DMS79 (cell line): ENCODE measurements around the gene MAD1L1.
A peak's percentile ranks its signal among the peaks of the same experiment; 100 is the strongest.
"Not testable (repeated sequence)": the region's sequence is repeated elsewhere in the genome, so short reads cannot be mapped to it uniquely, and the experiment has no call there.

Experiments
- DNase-seq: peaks from one replicate; lab custom pipeline; 2025; lab: John Stamatoyannopoulos, UW

The MAD1L1 gene

DNA sequence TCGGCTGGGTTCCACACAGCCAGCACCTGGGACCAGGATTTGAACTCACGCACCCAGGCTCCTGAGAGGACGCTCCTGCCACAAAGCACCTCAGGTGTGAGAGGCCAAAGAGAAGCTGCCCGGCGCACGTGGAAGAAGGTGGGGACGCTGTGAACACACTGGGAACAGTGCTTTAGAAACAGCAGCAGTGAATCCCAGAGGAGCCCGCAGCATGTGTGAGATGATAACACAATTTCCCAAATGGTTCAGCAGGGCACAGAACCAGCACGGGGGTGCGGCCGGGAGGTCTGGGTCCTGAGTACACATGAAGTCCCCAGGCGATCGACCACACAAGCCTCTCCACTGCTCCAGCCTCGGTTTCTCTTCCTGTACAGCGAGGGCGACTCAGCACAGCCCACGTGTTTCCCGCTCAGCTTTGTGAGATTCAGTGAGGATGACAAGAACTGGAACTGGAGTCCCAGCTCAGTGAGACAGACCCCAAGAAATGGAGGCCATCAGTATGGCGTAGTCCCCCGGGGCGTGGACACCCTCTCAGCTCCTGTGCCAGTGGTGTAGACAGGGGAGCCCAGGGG, 188.3 kb downstream of the MAD1L1 start:
- DNase-seq, result no peak

DNA sequence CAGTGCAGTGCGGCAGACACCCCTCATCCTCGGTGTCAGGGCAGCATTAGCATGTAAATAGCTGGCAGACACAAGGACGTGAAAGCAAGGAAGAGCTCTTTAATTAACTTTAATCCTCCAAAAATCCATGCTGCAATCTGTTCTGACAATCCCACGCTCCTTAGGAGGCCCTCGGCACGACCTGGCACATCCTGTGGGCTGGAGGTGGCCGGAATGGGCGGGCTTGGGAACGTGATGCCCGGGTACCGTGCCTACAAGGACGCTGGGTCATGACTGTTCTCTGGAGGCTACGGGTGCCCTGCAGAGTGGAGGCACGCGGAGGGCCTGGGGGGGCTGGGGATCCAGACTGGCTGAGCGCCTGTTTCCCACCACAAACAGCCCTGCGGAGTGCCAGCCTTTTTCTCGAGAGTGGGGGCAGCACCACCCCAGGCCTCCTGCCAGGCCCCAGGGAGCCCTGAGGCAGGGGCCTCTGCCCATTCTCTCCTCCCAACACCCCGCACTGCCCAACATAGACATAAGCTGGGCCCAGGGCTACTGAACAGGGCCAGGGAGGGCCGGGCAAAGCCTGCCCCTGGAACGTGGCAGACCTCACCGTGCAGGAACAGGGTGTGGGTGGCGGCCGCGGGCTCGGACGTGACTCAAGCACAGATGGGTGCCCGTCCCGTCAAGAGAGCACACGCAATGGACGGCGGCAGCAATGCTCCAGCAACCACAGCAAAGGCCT, 189.3 kb downstream of the MAD1L1 start:
- no peak for DNase-seq

DNA sequence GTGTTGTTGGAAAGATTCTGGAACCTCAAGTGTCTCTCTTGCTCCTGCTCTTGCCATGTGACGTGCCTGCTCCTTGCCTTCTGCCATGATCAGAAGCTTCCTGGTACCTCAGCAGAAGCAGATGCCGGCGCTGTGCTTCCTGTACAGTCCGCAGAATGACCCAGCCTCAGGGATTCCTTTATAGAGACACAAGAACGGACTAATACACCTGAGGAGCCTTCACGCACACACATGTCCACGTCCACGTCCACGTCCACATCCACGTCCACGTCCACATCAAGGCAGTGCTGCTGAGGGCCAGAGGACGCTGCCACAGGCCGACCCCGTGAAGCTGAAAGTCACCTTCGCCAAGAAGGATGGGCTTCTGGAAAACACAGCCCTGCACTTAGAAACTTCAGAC, 190.1 kb downstream of the MAD1L1 start:
- no peak for DNase-seq

DNA sequence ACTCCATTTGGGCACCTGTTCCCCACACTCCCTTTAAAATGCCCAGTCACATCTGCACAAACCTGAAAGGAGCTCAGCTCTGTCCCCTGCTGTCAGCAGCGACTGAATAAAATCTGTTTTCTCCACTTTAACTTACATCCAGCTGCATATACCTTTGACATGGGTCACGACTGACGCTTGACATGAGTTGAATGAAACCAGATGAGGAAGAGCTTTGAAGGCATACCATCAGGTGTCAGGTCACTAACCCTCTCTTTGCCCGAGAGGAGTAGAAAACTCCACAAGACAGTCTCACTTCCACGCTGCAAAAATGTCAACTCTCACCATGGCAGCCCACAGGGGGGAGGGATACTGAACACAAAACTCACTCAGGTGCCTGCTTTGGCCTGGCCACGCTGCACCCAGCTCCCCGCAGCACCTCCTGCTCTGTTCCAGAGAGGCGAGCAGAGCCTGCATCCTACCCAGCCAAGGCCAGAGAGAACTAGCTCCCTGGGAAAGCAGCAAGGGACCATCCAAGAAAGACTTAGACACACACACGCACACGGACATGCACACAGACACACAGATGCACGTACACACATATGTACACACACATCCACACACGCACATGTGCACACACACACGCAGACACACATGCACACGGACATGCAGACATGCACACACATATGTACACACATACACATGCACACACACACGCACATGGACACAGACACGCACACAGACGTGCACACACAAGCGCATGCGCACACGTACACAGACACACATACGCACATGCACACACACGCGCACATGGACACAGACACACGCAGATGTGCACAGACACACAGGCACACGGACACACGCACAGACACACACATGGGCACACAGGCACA, 191.0 kb downstream of the MAD1L1 start:
- DNase-seq, result no peak

DNA sequence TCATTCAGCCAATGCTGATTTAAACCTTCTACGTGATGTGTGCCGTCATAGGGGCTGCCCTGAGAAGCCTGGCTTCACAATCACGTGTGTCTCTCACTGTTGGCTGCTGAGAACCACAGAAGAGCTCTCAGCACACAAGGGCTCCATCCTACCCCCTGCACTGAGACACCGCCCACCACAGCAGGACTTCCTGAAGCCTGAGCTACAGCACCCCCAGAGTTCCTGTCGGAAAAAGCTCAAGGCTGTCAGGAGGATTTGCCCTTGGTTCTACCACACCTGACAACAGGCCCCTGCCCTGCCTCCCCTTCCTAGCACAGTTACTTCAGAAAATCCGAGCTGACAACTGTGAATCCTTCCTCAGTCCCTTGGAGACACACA, 191.9 kb downstream of the MAD1L1 start:
- no peak for DNase-seq

DNA sequence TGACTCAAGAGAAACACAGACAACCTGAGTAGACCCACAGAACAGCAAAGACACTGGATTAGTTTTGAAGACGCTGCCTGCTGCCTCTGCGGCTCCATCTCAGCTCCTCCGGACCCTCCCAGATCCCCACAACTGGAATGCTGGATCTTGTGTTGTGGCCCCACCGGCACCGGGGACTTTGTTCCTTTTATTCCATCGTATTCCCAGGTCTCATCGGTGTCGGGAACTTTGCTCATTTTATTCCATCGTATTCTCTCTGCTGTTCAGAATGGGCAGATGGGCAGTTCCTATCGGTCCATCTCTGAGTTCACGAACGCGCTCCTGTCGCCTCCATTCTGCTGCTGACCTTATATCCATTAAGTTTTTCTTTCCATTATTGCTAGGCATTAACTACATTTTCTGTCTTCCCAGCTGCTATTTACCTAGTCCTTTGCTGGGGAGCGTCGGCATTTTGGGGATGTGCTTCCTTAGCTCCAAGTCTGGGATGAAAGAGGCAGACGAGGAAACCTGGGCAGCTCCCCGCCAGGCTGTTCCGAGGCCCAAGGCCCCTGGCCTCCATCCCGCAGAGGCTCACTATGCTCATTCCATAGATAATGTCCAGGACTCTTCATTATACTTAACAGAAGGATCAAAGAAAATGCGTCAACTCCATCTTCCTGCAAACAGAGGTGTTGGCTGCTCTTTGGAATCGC, 192.4 kb downstream of the MAD1L1 start:
- DNase-seq, result no peak

DNA sequence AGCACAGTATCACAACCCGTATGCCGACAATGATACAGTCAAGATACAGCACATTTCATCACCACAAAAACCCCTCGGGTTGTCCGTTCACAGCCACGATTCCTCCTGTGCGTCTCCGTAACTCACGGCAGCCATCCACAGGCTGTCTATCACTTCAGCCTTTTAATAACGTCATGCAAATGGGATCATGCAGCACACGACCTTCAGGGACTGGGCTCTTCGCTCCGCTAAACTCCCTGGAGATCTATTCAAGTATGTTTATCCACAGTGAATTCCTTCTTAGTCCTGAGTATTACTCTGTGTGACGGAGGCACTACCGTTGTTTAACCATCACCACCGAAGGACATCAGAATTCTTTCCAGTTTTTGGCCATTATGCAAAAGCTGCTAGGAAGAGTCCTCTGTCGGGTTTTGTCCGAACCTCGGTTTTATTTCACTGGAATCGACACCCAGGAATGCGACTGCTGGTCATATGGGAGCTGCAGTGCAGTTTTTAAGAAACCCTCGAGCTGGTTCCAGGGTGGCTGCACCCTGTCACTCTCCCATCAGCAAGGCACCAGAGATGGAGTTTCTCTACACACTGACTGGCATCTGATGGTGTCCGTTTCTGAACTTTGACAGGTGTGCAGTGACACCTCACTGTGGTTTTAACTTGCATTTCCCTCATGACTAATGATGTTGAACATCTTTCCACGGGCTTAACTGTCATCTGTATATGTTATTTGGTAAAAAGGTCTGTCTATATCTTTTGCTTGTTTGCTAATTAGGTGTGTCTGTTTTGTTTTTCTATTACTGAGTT, 193.6 kb downstream of the MAD1L1 start:
- DNase-seq, result no peak

DNA sequence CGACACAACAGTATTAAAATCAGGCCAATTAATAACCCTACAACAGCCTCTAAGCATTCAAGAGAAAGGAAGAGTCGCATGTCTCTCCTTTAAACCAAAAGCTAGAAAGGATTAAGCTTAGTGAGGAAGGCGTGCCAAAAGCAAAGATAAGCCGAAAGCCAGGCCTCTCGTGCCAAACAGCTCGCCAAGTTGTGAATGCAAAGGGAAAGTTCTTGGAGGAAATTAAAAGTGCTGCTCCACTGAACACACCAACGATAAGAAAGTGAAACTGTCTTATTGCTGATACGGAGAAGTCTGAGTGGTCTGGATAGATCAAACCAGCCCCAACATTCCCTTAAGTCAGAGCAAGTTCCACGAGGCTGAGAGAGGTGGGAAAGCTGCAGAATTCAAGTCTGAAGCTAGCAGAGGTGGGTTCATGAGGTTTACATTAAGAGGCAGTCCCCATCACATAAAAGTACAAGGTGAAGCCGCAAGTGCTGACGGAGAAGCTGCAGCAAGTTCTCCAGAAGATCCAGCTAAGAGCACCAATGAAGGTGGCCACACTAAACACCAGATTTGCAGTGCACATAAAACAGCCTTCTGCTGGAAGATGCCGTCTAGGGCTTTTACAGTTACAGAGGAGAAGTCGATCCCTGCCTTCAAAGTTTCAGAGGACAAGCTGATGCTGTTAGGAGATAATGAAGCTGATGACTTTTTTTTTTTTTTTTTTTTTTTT, 194.8 kb downstream of the MAD1L1 start:
- no peak for DNase-seq

DNA sequence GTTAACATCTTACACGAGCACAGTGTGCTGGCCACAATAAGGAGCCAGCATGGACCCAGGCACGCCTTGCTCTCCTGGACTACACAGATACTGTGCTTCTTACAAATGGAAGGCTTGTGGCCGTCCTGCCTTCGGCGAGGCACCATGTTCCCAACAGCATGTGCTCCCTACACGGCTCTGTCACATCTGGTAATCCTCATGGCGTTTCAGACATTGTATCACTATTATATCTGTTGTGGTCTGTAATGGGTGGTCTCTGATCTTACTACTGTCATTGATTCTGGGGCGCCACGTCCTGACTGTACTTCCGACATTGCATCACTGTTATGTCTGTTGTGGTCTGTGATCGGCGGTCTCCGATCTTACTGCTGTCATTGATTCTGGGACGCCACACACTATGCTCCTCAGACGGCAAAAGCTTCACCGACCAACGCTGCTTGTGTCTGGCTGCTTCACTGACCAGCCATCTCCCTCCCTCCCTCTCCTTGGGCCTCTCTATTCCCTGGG, 195.4 kb downstream of the MAD1L1 start:
- no peak for DNase-seq

DNA sequence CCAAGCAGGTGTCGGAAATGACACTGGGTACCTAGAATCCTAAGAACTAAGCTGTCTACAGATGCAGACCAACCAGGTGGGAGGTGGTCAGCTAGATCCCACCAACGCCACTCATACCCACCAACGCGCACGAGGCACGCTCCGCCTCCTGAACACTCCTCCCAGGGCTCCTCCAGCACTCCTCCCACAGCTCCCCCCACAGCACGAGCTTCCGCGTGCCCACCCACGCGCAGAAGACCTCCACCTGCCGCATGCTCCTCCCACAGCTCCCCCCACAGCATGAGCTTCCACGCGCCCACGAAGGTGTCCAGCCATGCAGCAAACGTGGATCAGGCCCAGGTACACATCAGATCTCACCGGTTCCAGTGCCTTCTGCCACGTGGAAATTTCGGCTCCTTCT, 196.0 kb downstream of the MAD1L1 start:
- no peak for DNase-seq

DNA sequence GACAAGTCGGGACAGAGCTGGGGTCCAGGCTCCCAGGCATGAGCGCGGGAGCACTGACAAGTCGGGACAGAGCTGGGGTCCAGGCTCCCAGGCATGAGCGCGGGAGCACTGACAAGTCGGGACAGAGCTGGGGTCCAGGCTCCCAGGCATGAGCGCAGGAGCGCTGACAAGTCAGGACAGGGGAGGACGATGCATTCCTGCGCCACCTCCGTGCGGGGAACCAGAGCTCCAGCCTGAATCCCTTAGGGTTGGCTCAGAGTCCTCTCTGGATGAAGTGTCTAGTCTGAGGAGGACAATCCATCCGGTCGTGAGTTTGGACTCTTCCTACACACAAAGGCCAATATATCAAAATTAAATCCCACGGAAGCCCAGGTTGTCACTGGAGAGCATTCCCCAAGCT, 196.5 kb downstream of the MAD1L1 start:
- DNase-seq, result not testable (repeated sequence)

DNA sequence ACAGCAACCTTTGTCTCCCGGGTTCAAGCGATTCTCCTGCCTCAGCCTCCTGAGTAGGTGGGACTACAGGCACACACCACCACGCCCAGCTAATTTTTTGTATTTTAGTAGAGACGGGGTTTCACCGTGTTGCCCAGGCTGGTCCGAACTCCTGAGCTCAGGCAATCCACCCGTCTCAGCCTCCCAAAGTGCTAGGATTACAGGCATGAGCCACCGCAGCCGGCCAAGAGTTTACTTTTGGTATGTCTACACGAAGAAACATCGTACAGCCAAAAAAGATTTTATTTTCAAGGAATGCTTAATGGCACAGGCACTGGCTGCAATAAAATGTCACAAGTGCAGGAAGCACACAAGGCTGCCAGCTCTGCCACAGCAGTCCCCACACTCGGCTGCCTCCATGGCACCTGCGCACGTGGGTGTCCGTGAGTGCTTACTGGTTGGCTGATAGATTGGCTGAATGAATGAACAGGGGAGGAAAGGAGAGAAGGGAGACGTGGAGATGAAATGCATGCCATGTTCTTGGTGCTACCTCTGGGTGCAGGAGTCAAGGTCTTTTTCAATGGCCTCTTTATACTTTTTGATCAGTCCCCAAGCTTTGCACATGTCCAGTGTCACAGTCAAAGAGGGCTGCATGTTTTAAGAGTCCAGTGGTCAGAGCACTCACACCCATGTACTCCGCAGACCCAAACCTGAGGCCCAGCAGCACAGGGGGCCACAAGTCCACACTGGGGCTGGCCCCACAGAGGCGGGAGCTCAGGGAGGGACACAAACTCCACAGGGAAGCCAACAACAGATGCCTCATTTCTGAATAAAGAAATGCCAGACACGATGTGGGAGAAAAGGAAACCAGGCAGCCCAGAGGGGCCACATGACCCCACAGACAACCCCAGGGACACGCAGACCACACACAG, 198.2 kb downstream of the MAD1L1 start:
- no peak for DNase-seq

DNA sequence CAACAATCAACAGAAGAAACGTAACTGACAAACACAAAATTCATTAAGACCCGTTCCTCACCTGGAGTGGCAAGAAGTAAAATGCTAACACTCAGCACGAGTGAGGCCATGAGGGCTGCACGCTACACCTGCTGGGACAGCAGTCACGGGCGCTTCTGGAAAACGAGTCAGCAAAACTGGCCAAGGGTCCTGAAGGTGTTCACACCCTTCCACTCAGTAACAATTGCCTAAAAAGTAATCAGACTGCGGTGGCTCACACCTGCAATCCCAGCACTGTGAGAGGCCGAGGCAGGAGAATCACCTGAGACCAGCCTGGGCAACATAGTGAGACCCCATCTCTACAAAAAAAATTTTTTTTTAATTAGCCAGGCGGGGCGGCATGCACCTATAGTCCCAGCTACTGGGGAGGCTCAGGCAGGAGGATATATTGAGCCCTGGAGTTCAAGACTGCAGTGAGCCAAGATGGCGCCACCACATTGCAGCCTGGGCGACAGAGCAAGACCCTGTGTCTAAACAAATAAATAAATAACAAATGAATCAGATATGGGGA, 199.1 kb downstream of the MAD1L1 start:
- DNase-seq, result no peak

DNA sequence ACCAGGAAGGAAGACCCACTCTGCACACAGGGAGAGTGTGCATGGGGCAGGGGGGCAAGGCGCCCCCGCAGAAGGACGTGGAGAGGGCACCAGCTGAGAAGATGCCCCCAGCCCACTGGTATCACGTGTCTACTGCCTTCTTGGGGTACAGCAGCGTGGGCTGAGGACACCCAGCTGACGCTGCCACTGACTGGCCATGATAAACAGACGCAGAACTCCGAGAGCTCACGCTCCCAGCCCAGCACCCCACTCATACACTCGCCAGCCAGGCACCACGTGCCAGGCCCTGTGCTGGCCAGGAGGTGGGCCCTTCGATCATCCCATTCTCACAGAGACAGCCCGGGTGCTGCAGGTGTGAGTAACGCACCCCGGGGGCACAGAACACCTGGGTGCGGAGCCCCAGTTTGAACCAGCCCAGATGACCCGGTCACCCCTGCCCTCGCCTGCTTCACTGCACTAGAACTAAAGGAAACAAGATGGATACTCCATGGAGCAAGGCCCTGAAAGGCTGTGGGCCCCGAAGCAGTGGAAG, 199.8 kb downstream of the MAD1L1 start:
- DNase-seq, result no peak

DNA sequence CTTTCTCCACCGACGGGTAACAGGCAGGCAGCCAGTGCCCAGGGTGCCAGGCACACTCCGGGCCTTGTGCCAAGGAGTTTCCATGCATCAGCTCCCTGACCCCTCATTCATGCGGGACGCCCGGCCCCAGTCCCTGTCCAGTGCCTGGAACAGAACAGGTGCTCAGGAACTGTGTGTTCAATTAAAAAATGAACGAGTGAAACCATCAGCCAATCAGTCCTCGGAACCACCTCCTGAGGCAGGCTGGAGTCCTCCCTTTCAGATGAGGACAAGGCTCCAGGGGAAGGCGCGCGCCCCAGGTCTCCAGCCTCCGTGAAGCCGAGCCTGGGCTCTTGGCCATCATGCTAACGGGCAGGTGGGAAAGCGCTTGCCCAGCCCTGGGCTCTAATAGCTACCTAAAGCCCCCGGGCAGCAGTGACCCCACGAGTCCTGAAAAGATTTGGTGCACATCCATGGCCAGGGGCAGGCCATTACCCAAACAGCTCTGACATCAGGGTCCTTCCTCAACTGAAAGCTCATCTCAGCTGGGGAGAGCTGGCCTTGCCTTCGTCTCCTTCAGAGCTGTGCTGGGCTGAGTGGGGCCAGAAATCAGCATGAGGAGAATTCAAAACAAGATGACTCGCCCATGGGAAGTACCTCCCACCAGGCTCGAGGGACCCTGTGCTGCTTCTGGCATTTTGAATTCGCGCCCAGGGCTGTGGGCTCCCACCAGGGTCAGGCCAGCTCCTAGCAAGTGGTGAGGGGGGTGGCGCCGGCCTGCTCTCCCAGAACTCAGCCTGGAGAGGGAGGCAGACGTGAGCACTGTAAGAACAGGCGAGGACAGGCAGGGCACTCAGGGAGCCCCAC, 200.5 kb downstream of the MAD1L1 start:
- peak; percentile 35 for DNase-seq

DNA sequence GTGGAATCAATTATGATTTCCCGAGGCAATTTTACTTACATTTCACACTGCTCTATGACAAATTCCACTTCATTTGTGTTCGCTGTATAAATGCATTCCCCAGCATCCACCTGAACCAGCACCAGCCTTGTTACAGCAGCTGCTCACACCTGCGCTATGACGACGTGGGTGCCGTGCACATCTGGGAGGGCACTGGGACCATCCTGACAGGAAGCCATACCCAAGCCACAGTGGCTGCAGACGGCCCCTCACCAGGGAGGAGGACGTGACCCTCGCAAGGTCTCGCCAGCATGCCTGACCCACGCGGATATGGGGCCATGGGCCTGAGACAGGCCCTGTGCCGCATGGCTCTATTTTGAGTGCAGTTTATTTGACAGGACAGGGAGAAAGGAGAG, 201.3 kb downstream of the MAD1L1 start:
- no peak for DNase-seq

DNA sequence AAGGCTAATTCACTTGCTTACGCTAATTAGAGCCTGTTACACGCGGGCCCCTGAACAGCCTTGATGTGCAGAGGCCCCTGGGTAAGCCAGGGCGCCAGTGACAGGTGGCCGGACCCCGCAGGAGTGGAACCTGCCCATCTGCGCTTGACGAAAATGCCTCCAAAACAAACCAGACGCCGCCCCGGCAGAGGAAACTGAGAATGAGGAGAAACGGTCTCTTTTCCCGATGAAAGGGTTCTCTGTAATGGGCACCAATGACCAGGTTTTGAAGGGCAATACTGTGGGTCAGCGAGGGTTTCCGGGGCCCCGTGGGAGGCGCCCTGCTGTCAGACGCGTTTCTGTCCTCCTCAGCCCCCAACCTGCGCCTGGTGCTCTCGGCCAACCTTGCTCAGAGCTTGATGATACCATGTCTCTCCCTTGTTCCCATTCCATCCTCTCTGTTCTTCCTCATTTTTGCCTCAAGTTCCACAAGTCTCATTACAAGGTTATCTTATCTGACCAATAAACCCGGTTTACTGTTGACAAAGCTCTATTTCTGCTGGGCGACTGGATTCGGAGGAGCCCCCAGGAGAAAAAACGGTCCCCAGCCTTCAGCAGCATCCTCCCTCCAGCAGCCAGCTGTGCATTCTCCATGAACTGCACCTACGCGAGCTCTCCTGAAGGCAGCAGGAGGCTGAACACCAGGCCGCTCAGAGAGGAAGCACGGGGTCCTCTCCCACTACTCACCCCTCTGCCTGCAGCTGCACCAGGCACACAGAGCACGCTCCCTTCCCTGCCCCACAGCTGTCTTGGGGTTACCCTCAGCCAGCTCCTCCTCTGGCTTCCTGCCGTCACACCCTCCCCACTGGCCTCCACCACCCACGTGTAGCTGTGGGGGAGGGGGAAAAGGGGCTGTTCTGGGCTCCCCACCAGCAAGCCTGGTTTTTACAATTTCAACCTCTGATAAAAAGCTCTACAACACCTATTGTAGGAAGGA, 202.0 kb downstream of the MAD1L1 start:
- DNase-seq, result no peak
